GM10248 (cell line): ENCODE measurements around the gene METTL23.

Experiments used
- CTCF ChIA-PET: fragments of 300-600 bp; sonication (Branson Sonifier 250); formaldehyde crosslinking; extraction: SDS; loops from one replicate; lab custom pipeline; 2021; ENCODE audit warnings: antibody characterized with exemption; lab: Yijun Ruan, JAX
- POLR2A ChIA-PET: fragments of 350-650 bp; sonication (Branson Sonifier 250); formaldehyde crosslinking; extraction: SDS; loops from one replicate; lab custom pipeline; 2020; ENCODE audit warnings: antibody characterized with exemption; lab: Yijun Ruan, JAX
- DNase-seq: peaks from one replicate; pipeline ENCODE4 v3.0.0; 2012; ENCODE audit errors: extremely low spot score
- TF ChIP-seq, protein P1 (sequence below): IDR thresholded peaks from 2 replicates; pipeline ENCODE4 v1.5.1; 2012; ENCODE audit warnings: mild to moderate bottlenecking, low read depth; ENCODE audit errors: extremely low read depth, missing control alignments, control extremely low read depth

Gene METTL23

DNA sequence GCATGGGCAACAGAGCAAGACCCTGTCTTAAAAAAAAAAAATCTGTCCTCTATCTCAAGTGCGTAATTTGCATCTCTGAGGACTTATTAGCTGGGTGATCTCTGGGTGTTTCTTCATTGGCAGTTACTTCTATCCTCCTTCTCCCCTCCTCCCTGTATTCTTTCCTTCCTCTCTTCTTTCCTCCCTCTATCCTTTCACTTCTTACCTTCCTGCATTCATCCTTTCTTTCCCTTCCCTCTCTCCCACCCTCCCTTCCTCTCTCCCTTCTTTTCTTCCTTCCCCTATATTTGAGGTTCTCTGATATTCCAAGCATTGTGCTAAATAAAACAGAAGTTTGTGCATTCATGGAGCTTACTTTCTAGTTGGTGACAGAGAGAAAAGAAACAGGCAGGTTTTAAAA lies 22.0 kb downstream of the METTL23 start:
- no peak for DNase-seq
- POLR2A ChIA-PET: no interaction called here
- CTCF ChIA-PET: interaction anchor here (1.0 to 1.2 kb wide), 2 partner anchors 10 to 32 kb away, joined by 3 to 4 read pairs; partner anchors contain the start of gene MFSD11
- TF ChIP-seq, protein P1, sequence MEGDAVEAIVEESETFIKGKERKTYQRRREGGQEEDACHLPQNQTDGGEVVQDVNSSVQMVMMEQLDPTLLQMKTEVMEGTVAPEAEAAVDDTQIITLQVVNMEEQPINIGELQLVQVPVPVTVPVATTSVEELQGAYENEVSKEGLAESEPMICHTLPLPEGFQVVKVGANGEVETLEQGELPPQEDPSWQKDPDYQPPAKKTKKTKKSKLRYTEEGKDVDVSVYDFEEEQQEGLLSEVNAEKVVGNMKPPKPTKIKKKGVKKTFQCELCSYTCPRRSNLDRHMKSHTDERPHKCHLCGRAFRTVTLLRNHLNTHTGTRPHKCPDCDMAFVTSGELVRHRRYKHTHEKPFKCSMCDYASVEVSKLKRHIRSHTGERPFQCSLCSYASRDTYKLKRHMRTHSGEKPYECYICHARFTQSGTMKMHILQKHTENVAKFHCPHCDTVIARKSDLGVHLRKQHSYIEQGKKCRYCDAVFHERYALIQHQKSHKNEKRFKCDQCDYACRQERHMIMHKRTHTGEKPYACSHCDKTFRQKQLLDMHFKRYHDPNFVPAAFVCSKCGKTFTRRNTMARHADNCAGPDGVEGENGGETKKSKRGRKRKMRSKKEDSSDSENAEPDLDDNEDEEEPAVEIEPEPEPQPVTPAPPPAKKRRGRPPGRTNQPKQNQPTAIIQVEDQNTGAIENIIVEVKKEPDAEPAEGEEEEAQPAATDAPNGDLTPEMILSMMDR: no peak

DNA sequence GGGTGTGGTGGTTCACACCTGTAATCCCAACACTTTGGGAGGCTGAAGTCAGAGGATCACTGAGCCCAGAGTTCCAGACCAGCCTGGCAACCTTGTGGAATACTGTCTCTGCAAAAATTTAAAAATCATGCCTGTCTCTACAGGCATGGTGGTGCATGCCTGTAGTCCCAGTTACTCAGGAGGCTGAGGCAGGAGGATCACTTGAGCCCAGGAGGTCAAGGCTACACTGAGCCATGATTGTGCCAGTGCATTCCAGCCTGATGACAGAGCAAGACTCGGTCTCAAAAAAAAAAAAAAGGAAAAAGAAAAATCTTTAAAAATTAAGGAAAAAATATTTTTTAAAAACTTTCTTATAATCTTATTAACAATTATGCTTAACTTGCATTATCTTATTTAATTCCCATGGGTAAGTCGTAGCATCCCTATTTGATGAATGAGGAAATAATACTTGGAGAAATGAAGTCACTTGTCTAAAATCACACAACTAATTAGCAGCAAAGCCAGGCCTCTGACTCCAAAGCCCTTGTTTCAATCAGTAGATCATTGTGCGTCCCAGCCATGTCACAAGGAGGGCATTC lies 24.9 kb downstream of the METTL23 start:
- POLR2A ChIA-PET: no interaction called here
- CTCF ChIA-PET: no interaction called here
- DNase-seq: no peak
- TF ChIP-seq, protein P1: no peak

DNA sequence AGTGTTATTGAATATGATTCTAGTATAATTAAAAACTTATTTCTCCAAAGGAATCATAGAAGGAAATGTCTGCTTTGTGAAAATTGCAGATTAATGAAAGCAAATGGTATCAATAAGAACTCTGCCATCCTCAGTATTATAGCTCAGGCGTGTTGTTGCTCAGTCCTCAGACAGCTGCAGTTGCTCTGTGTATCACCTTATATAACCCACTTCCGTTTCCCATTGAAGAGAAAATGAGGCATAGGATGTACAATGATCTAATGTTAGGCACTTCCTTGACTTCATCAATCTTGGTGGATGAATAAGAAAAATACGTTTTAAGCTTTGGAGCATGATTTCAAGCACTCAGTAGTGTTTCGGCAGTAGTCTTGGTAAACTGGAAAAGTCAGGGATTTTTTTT lies 25.4 kb downstream of the METTL23 start:
- no peak for DNase-seq
- POLR2A ChIA-PET: no interaction called here
- CTCF ChIA-PET: no interaction called here

DNA sequence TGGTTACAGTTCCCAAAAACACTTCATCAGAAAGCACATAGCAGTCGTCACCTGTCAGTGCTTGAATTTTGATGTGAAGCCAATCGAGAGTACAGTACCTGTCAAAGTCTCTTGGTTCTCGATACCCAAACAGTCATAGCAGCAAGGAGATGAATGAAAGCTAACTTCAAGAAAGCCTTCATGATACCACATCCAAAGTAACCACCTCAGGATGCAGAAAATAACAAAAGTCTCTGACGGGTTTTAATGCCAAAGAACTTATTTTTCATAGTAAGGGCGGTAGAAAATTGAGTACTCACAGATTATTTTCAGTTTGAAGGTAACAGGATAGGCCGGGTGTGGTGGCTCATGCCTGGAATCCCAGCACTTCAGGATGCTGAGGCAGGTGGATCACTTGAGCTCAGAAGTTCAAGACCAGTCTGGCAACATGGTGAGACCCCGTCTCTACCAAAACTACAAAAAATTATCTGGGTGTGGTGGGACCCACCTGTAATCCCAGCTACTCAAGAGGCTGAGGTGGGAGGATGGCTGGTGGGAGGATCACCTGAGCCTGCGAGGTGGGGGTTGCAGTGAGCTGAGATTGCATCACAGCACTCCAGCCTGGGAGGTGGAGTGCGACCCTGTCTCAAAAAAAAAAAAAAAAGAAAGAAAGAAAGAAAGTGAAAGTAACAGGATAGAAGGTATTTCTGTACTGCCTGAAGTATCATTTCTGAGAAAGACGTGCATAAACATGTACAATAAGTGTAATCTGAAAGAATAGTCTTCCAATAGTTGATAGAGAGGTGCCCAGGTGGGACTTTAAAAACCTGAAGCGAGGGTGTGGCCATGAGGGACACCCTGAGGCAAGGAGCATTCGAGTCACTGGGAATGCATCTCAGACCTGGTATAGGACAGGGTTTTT lies 26.7 kb downstream of the METTL23 start:
- TF ChIP-seq, protein P1: no peak

More for the DNA sequence above, 25.4 kb downstream of the METTL23 start:
- TF ChIP-seq, protein P1: no peak

DNA sequence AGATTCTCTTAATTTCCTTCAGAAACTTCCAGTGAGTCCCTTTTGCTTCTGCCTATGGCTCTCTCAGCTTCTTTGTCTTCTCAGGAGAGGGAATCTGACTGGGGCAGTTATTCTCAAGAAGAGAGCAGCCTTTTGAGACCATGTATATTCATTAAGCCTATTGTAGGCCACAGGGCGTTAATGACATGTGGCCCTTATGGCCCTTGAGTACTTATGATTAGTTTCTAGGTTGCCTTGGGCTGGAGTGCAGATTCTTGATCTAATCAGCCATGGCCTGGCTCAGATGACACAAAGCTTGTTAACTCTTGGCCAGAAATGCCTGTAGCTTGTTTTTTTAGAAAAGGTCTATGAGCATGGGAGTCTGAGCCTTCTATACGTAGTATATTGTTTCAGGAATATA lies 28.6 kb downstream of the METTL23 start:
- POLR2A ChIA-PET: no interaction called here
- CTCF ChIA-PET: no interaction called here
- TF ChIP-seq, protein P1: no peak
- no peak for DNase-seq

More for the DNA sequence above, 26.7 kb downstream of the METTL23 start:
- ChIA-PET CTCF (no interaction called here), POLR2A (no interaction called here)
- no peak for DNase-seq

DNA sequence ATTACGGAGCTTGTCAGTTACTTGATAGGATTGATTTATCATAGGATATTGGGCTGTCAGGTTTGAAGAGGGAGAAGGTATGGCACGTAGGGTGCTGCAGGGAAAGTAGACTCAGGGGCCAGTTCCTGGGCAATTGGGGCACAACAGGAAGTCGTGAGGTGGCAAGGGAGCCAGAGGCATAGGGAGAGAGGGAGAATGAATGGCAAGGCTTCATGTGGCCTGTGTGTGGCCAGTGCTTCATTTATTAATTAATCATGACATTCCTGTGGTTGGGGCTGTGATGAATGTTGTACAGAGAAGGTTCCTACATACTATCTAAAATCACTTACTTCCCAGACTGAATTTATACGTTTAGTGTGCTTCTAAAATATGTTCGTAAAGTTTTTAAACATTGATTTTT lies 30.6 kb downstream of the METTL23 start:
- TF ChIP-seq, protein P1: no peak
- CTCF ChIA-PET: no interaction called here
- POLR2A ChIA-PET: no interaction called here
- DNase-seq: no peak
